ENCODE measurements around the gene UBN2.

DNA sequence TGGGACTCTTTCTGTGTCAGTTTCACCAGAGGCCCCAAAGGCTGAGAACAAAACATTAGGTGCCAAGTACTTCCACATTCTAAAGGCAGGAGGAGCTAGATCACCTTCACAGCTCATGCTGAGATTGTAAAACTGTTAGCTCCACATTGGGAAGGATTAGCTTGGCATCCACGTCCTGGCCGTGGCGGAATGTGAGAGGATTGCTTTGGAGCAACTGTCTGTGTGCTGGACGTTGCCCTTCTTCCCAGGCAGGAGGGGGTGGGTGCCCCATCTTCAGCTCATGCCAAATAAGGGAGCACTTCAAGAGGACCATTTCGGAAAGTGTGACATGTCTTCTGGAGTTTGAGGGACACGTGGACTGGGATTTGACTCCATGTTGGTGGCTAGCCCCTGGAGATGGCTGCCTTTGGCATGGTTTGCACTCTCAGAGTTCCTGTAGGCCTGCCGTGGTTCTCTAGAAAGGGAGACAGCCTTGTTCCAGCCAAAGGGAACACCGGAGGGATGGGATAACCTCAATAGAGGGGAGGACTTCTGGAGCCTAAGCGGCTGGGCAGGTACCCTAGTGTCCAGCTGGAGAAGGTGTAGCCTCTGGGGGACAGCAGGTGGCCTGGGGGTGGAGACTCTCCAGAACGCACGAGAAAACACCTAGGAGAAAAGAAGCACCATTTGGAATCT lies 90.2 kb downstream of the UBN2 start:
- no peak for TF ChIP-seq POLR2A (IDR thresholded peaks at IDR 0.05)
- TF ChIP-seq, protein P1, sequence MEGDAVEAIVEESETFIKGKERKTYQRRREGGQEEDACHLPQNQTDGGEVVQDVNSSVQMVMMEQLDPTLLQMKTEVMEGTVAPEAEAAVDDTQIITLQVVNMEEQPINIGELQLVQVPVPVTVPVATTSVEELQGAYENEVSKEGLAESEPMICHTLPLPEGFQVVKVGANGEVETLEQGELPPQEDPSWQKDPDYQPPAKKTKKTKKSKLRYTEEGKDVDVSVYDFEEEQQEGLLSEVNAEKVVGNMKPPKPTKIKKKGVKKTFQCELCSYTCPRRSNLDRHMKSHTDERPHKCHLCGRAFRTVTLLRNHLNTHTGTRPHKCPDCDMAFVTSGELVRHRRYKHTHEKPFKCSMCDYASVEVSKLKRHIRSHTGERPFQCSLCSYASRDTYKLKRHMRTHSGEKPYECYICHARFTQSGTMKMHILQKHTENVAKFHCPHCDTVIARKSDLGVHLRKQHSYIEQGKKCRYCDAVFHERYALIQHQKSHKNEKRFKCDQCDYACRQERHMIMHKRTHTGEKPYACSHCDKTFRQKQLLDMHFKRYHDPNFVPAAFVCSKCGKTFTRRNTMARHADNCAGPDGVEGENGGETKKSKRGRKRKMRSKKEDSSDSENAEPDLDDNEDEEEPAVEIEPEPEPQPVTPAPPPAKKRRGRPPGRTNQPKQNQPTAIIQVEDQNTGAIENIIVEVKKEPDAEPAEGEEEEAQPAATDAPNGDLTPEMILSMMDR (IDR thresholded peaks at IDR 0.05): peak in 3 of 6 experiments; percentile 15 to 44 (median 17)

Data from esophagus squamous epithelium (tissue), 4 donors.